Caco-2 (cell line): Measurements from ENCODE around the gene PPTC7. TPM values are rescaled to one million over a fixed set of nuclear protein-coding genes. Genes with fewer than 3 reads are reported as not detected.
A peak's percentile ranks its signal among the peaks of the same experiment; 100 is the strongest.

ENCODE experiments used
- BruUV-seq: library from RNA; stranded (reverse); fragments of 400-500 nt; replicated peaks from 2 replicates; lab custom pipeline; 2021; lab: Mats Ljungman, UMichigan
- CTCF ChIA-PET: fragments of 300-600 bp; sonication (Branson Sonifier 250); formaldehyde crosslinking; loops from one replicate; lab custom pipeline; 2022; ENCODE audit warnings: antibody characterized with exemption; lab: Charles Lee
- POLR2A ChIA-PET: fragments of 300-600 bp; sonication (Branson Sonifier 250); formaldehyde crosslinking; loops from one replicate; lab custom pipeline; 2022; ENCODE audit warnings: antibody characterized with exemption; lab: Charles Lee
- DNase-seq, 2 experiments: peaks; one replicate each; pipeline versions ENCODE4 v3.0.0 to v3.0.0-alpha.2; 2020 to 2022
- H3K27me3 ChIP-seq: replicated peaks from 2 replicates; pipeline ENCODE4 v1.6.0; 2011; ENCODE audit warnings: low read length; ENCODE audit not compliant: control insufficient read depth, insufficient read depth
- H3K36me3 ChIP-seq: 2 replicates; pipeline ENCODE4 v1.5.1; 2011; ENCODE audit warnings: low read length; ENCODE audit not compliant: control insufficient read depth, insufficient read depth
- H3K4me1 ChIP-seq: fragments of 250-450 bp; sonication (Bioruptor Pico); 2 replicates; pipeline ENCODE4 v1.5.1; 2020; ENCODE audit warnings: mild to moderate bottlenecking
- H3K4me3 ChIP-seq: 2 replicates; pipeline ENCODE4 v1.5.1; 2011; ENCODE audit warnings: low read depth, mild to moderate bottlenecking, control low read depth, low read length
- H3K9me3 ChIP-seq: fragments of 250-450 bp; sonication (Bioruptor Pico); 2 replicates; pipeline ENCODE4 v1.5.1; 2020; ENCODE audit warnings: mild to moderate bottlenecking, moderate library complexity
- H3K27ac Mint-ChIP-seq: one replicate; pipeline ENCODE4 v1.8.0; 2022; ENCODE audit warnings: mixed read lengths; ENCODE audit not compliant: unreplicated experiment
- H3K27me3 Mint-ChIP-seq: one replicate; pipeline ENCODE4 v1.8.0; 2022; ENCODE audit warnings: mixed read lengths; ENCODE audit not compliant: insufficient read depth, unreplicated experiment
- H3K36me3 Mint-ChIP-seq: one replicate; pipeline ENCODE4 v1.8.0; 2022; ENCODE audit warnings: mild to moderate bottlenecking, mixed read lengths; ENCODE audit not compliant: insufficient read depth, unreplicated experiment
- H3K4me1 Mint-ChIP-seq: one replicate; pipeline ENCODE4 v1.8.0; 2022; ENCODE audit warnings: low read depth, mixed read lengths; ENCODE audit not compliant: unreplicated experiment
- H3K4me3 Mint-ChIP-seq: one replicate; pipeline ENCODE4 v1.8.0; 2022; ENCODE audit warnings: mild to moderate bottlenecking, moderate library complexity, mixed read lengths; ENCODE audit not compliant: unreplicated experiment
- H3K9me3 Mint-ChIP-seq: one replicate; pipeline ENCODE4 v1.8.0; 2022; ENCODE audit warnings: mixed read lengths; ENCODE audit not compliant: unreplicated experiment
- intact Hi-C: fragments of 100-400 bp; cut with micrococcal nuclease; formaldehyde crosslinking; loops from one replicate; pipeline ENCODE4 v1.10.0; 2022; ENCODE audit not compliant: unreplicated experiment
- total RNA-seq: library from RNA; stranded (reverse); gene quantifications from 2 replicates; pipeline ENCODE4 v1.2.3, GENCODE V29; 2022
- TF ChIP-seq, protein P1 (sequence below), 2 experiments: fragments of 200-600 bp in 1 of 2; IDR thresholded peaks; 1 replicate in 1 of 2; 2 replicates in 1 of 2; pipeline versions ENCODE4 v1.5.1 to v1.8.0; 2011 to 2022; ENCODE audit warnings: antibody characterized with exemption in 1 of 2, control low read depth in 1 of 2, inconsistent platforms in 1 of 2, low read depth in 1 of 2, low read length in 1 of 2, mild to moderate bottlenecking in 1 of 2, moderate library complexity in 1 of 2; ENCODE audit not compliant: insufficient read depth in 1 of 2, severe bottlenecking in 1 of 2, unreplicated experiment in 1 of 2

Gene PPTC7
- total RNA-seq, 1 experiment from 2014 or later = 19.0 TPM

DNA sequence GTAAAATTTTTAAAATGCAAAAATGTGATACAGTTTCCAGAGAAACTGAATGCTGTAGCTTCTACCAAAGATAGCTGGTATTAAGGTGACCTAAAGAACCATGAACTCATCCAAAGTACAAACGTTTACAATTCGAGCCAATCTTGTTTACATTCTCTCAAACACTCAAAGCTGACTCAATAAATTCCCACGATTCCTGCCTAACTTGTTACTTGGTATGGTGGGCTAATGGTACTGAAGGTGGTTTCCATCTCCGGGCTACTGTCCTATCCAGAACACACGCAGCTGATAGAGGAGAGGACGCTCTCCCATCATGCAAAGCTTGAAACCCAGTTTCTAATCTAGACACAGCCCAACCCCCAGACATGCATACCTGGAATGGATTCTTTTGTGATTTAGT, 49.5 kb downstream of the PPTC7 start:
- DNase-seq = peak in 1 of 2 experiments; percentile 47
- H3K36me3 Mint-ChIP-seq = peaks cover 38% of the 10 kb centered on the region
- no peaks in the 10 kb centered on the region for H3K4me1 Mint-ChIP-seq
- BruUV-seq = no TSS peak
- ChIA-PET POLR2A (interaction anchor here (1.0 kb wide), 1 partner anchor 31 kb away, joined by 3 read pairs; the partner anchor contains the start of gene RAD9B), CTCF (interaction anchor here (0.7 to 1.9 kb wide), 2 partner anchors 68 to 83 kb away, joined by 4 to 7 read pairs; partner anchors contain the start of gene ARPC3)
- Histone ChIP-seq H3K9me3 (no peaks in the 10 kb centered on the region), H3K36me3 (no peaks in the 10 kb centered on the region), H3K4me1 (peaks cover 11% of the 10 kb centered on the region), H3K27me3 (no peaks in the 10 kb centered on the region), H3K4me3 (no peak overlapping the region)
- peak overlapping the region; percentile 20 for H3K27ac Mint-ChIP-seq
- intact Hi-C loops = no loop called here
- TF ChIP-seq, protein P1, sequence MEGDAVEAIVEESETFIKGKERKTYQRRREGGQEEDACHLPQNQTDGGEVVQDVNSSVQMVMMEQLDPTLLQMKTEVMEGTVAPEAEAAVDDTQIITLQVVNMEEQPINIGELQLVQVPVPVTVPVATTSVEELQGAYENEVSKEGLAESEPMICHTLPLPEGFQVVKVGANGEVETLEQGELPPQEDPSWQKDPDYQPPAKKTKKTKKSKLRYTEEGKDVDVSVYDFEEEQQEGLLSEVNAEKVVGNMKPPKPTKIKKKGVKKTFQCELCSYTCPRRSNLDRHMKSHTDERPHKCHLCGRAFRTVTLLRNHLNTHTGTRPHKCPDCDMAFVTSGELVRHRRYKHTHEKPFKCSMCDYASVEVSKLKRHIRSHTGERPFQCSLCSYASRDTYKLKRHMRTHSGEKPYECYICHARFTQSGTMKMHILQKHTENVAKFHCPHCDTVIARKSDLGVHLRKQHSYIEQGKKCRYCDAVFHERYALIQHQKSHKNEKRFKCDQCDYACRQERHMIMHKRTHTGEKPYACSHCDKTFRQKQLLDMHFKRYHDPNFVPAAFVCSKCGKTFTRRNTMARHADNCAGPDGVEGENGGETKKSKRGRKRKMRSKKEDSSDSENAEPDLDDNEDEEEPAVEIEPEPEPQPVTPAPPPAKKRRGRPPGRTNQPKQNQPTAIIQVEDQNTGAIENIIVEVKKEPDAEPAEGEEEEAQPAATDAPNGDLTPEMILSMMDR (IDR thresholded peaks at IDR 0.05; ENCODE audit: insufficient read depth in 1 of 2, low read depth in 1 of 2, low read length in 1 of 2, severe bottlenecking in 1 of 2, unreplicated experiment in 1 of 2) = no peak
- H3K9me3 Mint-ChIP-seq = no peaks in the 10 kb centered on the region
- peak overlapping the region; percentile 46 for H3K4me3 Mint-ChIP-seq
- no peaks in the 10 kb centered on the region for H3K27me3 Mint-ChIP-seq

DNA sequence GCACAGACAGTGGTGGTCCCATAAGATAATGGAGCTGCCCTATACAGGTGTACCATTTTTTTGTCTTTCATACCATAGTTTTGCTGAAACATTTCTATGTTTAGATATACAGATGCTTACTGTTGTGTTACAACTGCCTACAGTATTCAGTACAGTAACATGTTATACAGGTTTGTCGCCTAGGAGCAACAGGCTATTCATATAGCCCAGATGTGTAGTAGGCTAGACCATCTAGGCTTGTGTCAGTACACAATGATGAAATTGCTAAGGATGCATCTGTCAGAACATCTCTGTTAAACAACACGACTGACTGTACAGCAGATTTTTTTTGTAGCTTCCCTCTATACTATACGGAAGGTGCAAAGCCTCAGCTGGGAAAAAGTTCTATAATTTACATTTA, 50.5 kb downstream of the PPTC7 start:
- Histone ChIP-seq H3K36me3 (no peaks in the 10 kb centered on the region), H3K4me1 (peaks cover 11% of the 10 kb centered on the region), H3K27me3 (no peaks in the 10 kb centered on the region), H3K4me3 (no peak overlapping the region), H3K9me3 (no peaks in the 10 kb centered on the region)
- intact Hi-C loops = no loop called here
- BruUV-seq = no TSS peak
- Mint-ChIP-seq H3K36me3 (peaks cover 37% of the 10 kb centered on the region), H3K27ac (no peak overlapping the region), H3K4me3 (no peak overlapping the region), H3K27me3 (no peaks in the 10 kb centered on the region), H3K9me3 (no peaks in the 10 kb centered on the region), H3K4me1 (no peaks in the 10 kb centered on the region)
- TF ChIP-seq, protein P1 (IDR thresholded peaks at IDR 0.05; ENCODE audit: insufficient read depth in 1 of 2, low read depth in 1 of 2, low read length in 1 of 2, severe bottlenecking in 1 of 2, unreplicated experiment in 1 of 2) = no peak
- ChIA-PET CTCF (no interaction called here), POLR2A (no interaction called here)
- DNase-seq = no peak

DNA sequence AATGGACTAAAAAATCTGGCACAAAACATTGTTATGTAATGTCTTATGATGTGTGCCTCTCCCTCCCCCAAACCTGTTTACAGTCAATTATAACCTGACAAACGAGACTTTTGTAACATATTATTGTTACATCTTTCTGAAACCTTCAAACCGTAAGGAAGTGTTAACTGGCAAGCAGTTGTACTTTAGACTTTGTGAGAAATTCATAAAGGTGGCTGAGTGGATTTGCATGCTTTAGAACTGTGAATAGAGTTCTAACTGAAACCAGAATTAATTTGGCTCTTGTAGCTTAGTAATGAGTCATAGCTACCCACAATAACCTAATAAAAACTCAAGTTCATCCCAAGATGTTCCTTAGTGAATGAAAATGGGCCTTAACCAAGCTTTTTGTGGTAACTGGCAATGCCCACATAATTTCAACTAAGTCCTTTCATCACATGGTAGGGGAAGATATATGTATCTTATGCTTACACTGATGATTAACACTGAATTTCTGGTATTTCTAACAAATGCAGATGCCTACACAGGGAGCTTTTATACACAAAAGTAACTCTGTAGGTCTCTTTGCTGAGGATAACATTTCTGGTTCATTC, 51.3 kb downstream of the PPTC7 start:
- H3K36me3 Mint-ChIP-seq = peaks cover 32% of the 10 kb centered on the region

More for the DNA sequence above, 51.3 kb downstream of the PPTC7 start:
- intact Hi-C loops = no loop called here
- Histone ChIP-seq H3K9me3 (no peaks in the 10 kb centered on the region), H3K4me3 (no peak overlapping the region), H3K27me3 (no peaks in the 10 kb centered on the region), H3K4me1 (peaks cover 11% of the 10 kb centered on the region), H3K36me3 (no peaks in the 10 kb centered on the region)
- no peaks in the 10 kb centered on the region for H3K9me3 Mint-ChIP-seq
- ChIA-PET POLR2A (no interaction called here), CTCF (no interaction called here)
- H3K4me3 Mint-ChIP-seq = no peak overlapping the region
- TF ChIP-seq, protein P1 (IDR thresholded peaks at IDR 0.05; ENCODE audit: insufficient read depth in 1 of 2, low read depth in 1 of 2, low read length in 1 of 2, severe bottlenecking in 1 of 2, unreplicated experiment in 1 of 2) = no peak
- no peaks in the 10 kb centered on the region for H3K27me3 Mint-ChIP-seq
- no TSS peak for BruUV-seq
- no peaks in the 10 kb centered on the region for H3K4me1 Mint-ChIP-seq
- no peak for DNase-seq
- no peak overlapping the region for H3K27ac Mint-ChIP-seq
